Omental fat pad (tissue), 4 donors: ENCODE results near the gene TSPY10. TPM values are rescaled to one million over a fixed set of nuclear protein-coding genes. Genes with fewer than 3 reads are reported as not detected.
"Not testable (repeated sequence)": the region's sequence is repeated elsewhere in the genome, so short reads cannot be mapped to it uniquely, and the experiment has no call there.

Experiments used
- ATAC-seq: fragments of 150-250 bp; one replicate; pipeline ENCODE4 v1.9.1; 2016; ENCODE audit warnings: mild to moderate bottlenecking, moderate library complexity; ENCODE audit not compliant: low FRiP score
- DNase-seq: peaks from one replicate; pipeline ENCODE4 v3.0.0-alpha.2; 2019; ENCODE audit warnings: low spot score
- total RNA-seq, 4 donors: library from RNA; depleted of rRNA; stranded (reverse); fragments of >200 nt; gene quantifications; one replicate each; pipeline ENCODE4 v1.1.0, GENCODE V29; 2016

Gene TSPY10, protein sequence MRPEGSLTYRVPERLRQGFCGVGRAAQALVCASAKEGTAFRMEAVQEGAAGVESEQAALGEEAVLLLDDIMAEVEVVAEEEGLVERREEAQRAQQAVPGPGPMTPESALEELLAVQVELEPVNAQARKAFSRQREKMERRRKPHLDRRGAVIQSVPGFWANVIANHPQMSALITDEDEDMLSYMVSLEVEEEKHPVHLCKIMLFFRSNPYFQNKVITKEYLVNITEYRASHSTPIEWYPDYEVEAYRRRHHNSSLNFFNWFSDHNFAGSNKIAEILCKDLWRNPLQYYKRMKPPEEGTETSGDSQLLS
- total RNA-seq: not detected

GRCh38 chrY:9527580-9527979 is at the start of gene TSPY10:
TSS of gene TSPY10 (plus strand) at chrY:9527880. CDS start at chrY:9527926, 46 bp downstream.
- not testable (repeated sequence) for DNase-seq, ATAC-seq

DNA sequence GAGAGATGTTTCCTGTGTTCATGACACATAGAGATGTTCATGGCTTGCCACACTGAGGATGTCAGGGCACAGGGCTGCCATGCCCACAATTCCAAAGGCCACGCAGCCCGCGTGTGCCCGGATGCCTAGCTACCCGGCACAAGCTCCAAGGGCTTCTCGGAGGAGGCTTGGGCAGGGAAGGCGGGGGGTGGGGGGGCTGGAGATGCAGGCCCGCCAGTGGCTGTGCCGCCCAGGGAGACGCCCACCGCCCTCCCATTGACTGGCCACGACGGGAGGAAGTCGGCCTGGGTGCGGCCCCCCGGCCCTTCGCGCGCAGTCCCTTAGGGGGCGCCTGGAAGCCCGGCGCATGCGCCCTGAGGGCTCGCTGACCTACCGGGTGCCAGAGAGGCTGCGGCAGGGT is 40.7 kb upstream of the TSPY10 start, which contains the start of gene TSPY9:
Gene TSPY9 (plus strand): TSS at position 301 of the 400 bp plus-strand sequence. CDS start 46 bp downstream, at position 347.
- not testable (repeated sequence) for DNase-seq, ATAC-seq

DNA sequence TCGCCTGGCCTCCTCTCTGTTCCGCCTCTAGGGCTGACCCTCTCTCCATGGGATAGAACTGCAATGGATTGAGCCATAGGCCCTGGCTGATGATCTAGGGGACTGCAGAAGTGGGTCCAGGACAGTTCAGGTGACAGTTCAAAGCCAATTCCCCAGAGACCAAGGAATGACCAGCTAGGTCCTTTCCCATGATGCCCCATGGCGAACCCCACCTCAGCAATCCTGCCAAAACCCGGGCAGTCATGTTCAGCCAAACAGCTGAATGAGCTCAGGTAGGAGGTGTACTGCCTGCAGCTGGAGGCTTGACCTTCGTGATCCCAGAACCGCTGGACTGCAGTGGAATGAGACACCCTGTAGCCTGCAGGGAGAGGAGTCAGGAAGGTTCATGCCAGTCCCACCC is 23.3 kb upstream of the TSPY10 start:
- not testable (repeated sequence) for DNase-seq, ATAC-seq

DNA sequence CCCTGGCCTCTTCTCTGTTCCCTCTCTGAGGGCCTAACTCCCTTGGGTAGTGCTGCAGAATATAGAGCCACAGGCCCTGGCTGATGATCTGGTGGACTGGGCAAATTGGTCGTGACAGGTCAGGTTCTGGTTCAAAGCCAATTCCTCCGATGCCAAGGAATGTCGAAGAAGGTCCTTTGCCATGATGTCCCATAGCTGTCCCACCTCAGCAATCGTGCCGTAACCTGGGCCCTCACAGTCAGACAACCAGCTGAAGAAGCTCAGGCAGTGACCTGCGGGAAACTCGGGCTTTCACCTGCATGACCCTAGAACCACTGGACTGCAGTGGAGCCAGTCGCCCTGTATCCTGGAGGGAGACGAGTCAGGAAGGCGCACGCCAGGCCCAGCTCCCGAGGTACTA is 11.4 kb upstream of the TSPY10 start:
- not testable (repeated sequence) for DNase-seq, ATAC-seq

Other genes with a start within 250 kb of the TSPY10 start
- not detected for gene TSPY4, start 190.4 kb upstream of the TSPY10 start, total RNA-seq
- gene TSPY8, start 170.1 kb upstream of the TSPY10 start, total RNA-seq: not detected
- not detected for gene TSPY3, start 129.5 kb upstream of the TSPY10 start, total RNA-seq
- gene TSPY1, start 60.9 kb upstream of the TSPY10 start, total RNA-seq: not detected
- not detected for gene TSPY9, start 40.6 kb upstream of the TSPY10 start, total RNA-seq